NCI-H1930 (cell line): Measurements from ENCODE around the gene FRAS1.
"Not testable (repeated sequence)": the region's sequence is repeated elsewhere in the genome, so short reads cannot be mapped to it uniquely, and the experiment has no call there.

Source experiments
- DNase-seq, 2 experiments: peaks; one replicate each; lab custom pipeline; 2025; lab: John Stamatoyannopoulos, UW

Gene FRAS1

DNA sequence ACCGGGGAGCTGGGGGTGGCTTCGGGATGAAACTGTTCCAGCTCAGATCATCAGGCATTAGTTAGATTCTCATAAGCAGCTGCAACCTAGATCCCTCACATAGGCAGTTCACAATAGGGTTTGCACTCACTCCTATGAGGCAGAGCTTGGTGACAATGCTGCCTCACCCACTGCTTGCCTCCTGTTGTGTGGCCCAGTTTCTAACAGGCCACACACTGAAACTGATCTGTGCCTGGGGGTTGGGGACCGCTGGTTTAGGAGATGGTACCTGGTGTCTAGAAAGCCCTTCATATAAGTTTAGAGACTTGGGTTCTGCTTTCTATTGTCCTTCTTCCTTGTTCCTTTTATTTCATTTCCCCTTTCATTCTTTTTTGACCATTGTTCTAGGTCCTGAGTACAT, 234.2 kb downstream of the FRAS1 start:
- DNase-seq = no peak

DNA sequence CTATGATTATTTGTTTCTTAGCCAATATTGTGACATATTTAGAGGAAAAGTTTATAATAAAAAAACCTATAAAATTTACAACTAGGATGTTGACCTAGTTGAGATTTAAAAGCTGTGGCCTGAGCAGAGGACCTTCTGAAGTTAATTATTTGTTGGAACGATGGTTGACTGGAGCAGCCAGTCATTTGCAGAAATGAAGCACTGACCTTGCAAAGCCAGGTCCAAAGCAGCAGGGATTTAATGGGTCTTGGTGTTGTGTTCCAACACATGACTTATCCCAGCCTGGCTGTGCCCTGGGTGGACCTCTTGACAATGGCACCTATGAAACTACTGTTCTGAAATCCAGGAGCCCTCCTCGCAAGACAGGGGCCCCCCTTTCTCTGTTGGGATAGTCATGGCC, 235.2 kb downstream of the FRAS1 start:
- DNase-seq = no peak

DNA sequence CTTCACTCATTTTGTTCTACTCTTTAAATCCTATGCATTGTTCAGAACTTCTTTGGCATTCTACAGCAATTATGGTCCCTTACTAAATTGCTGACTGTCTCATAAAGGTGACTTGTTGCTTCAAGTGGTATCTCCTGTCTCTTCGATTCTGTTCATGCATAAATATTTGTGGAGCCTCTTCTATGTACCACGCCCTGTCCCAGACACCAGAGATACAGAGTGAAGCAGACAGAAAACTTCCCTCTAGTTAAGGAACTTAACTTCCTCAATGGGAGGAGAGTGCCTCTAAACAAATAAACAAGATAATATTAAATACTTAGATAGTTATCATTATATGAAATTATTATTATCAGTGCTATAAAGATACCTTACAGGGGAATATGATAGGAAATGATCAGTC, 235.7 kb downstream of the FRAS1 start:
- DNase-seq = no peak

DNA sequence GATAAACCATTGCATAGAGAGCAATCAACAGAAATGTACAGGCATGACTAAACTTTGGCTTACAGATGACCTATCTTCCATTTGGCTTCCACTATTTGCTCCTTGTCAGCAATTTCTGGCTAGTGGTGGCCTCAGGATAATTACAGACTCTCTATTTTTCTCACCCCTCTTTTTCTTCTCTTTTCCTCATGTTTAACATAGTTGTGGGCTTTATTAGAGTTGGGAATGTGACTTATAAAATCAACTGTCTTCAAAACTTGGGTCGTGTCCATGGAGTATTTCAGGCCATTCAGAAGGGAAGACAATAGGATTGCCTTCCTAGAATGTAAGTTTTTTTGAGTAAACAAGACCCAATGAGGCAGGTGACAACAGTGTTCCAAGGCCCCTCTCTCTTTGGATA, 236.2 kb downstream of the FRAS1 start:
- DNase-seq = no peak

DNA sequence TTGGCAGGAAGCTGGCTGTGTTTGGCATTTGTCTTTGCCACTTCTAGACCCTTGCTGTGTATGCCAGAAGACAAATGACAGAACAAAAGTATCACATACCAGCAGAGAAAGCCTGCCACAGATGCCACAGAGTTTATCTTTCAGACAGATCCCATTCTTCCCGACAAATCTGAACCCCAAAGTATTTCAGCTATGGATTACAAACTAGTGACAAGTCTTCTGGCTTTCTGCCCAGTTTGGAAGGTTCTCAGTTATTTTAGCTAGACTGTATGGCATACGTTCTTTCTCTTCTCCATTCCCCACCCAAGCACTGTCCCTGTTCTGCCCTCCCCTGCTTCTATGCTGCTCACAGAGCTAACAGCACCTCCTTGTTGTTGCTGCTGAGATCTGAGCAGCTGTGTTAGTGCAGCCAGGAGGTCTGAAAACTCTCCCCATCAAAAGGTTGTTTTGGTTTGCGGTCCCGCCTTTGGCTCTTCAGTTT, 236.7 kb downstream of the FRAS1 start:
- DNase-seq = no peak

DNA sequence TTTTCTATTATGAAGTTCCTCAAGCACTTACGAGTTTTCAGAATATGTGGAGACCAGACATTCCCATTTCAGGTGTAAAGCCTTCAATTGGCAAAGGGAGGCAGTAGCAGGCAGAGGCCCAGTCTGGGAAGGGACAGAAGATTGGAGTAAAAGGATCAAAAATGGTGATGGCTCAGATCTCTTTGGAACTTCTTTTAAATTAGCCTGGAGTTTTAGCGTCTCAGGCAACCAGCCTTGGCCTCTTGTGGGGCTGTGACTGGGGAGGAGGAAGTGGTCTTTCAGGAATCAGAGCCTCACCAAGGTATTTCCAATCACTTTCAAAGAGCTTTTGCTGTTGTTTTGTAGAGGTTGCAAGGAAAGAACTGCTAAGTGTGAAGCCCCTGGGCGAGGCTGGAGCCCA, 239.1 kb downstream of the FRAS1 start:
- DNase-seq = no peak

DNA sequence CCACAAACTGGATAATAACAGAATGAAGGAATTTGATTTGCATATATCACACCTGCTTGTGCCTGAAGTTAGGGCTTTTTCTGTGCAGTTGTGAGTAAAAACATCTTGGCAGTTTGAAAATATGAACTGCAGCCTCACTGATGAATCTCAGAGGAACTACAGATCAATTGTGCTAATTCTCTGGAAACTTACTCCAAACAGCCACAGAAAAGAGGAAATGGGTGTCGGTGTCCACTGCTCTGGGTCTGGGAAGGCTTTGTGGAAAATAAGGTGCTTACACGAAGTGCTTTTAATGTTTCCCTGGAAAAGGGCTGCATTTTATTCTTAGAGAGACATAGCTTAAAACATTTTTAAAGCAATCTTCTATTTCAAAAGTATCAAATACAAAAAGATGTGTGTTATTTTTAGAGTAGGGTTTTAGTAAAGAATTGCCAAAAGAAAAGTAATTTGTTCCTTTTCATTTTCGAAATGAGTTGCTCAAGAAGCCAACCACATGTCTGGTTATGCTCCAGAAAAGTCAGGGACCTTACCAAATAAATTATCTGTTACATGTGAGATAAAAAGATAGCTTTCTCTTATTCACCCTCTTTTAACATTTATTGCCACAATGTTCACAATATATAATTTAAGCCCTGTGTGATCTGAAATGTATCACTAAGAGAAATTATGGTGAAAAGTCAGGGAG, 240.1 kb downstream of the FRAS1 start:
- no peak for DNase-seq

DNA sequence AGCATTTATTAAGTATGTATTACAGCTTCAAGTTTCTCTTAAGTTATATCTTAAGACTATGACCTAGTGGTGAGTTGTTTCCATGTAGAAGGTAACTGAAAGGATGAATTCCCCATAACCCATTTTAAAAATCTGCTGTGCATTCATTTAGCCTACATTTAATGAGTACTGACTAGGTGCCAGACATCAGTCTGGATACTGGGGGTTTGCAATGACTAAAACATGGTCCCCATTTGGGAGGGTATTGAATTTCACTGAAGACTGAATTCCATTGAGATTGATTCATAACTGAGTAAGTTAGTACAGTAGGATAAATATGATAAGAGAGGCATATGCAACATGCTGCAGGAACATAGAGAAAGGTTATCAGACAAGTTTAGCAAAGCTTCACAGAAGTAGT, 241.5 kb downstream of the FRAS1 start:
- no peak for DNase-seq

DNA sequence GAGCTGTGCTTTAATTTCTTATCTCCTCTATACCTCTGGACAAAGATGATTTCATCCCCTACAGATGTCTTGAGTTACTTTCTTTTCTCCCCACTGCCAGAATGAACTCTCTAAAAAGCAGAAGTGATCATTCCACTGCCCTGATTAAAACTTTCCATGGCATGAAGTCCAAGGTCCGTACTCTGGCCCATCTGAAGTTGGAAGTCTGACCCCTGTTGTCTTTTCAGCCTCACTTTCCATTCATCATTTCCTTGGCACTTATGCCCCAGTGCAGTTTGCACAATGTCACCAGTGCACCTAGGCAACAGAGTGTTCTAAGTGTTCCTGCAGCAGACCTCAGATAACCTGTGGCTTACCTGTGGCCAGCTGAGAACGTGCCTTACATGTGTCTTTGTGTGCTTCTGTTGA, 242.4 kb downstream of the FRAS1 start:
- no peak for DNase-seq

DNA sequence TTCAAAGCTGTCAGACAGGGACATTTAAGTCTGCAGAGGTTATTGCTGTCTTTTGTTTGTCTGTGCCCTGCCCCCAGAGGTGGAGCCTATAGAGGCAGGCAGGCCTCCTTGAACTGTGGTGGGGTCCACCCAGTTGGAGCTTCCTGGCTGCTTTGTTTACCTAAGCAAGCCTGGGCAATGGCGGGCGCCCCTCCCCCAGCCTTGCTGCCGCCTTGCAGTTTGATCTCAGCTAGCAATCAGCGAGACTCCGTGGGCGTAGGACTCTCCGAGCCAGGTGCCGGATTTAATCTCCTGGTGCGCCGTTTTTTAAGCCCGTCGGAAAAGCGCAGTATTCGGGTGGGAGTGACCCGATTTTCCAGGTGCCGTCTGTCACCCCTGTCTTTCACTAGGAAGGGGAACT, 250.1 kb downstream of the FRAS1 start:
- not testable (repeated sequence) for DNase-seq

DNA sequence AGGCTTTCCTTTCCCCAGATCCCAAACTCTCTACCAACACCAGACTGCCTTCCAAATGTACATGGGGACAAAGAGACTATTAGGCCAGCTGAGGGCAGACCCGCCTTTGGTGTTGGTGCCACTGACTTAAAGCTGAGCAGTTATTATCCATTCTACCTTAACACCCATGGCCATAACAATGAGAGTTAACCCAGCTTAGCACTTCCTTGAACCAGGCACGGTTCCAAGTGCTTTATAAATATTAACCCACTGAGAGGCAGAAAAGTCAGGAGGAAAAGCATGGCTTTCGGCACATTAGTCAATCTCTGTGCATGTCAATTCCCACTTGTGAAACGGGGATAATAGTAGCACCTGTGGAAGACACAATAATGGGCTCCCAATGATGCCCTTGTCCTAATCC, 251.4 kb downstream of the FRAS1 start:
- DNase-seq = no peak

DNA sequence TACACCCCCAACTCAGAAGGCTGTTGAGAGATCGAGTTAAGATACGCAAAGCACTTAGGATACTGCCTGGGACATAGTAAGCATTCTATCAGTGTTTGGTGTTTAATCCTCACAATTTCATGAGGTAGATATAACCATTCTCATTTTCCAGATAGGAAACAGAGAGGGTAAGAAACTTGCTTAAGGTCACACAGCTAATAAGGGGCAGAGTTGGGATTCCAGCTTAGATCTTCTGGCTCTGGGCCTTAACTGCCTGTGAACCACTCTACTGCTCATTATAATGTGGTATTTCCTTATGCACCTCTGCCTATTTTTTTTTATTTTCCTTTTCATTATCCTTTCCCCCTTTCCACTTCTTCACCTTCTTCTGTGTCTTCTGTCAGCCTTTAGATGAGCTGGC, 252.2 kb downstream of the FRAS1 start:
- no peak for DNase-seq

DNA sequence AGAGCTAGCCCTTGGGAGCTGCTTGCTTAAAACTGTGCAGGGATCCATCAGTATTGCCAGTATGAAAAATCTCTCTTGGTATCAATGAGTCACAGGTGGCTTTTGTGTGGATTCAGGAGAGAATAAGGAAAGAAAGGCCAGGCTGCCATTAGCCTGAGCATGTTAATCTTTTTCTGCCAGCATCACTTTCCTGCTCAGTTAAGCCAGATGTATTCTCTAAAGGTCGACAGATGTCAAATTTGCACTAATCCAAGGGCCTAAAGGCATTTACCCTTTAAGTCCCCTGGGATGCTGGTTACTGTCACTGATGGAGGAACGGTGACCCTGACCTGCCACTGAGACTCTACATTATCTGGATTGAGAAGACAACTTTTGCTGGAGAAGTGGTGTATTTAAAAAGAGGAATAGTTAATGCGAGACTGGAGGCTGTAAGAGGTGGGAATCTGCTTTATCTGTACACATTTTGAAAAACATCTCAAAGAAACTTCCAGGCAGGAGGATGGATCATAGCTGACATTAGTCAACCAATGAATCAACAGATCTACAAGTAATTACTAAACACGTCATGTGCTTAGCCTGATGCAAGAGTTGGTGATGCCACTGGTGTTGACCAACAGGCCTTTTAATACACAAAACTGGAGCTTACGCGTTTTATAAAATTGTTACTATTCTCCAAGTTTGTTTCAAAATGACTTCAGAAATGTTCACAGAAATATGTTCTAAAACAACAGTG, 253.1 kb downstream of the FRAS1 start:
- no peak for DNase-seq

DNA sequence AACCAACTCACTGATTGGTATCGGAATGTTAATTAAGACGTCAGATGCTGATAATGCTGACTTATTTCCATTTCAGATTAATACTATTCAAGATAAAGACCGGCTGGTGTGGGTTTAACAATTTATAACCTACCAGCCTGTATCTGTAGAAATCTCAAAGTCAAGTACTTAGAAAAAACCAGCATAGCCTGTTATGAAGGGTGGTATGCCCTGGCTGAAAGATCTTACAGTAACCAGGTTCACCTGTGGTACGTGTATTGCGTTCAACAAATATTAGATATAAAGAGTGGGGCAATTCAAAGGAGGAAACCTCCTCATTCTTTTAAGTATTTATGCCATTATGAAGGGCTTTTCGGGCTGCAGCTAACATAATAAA, 253.6 kb downstream of the FRAS1 start:
- DNase-seq = no peak

DNA sequence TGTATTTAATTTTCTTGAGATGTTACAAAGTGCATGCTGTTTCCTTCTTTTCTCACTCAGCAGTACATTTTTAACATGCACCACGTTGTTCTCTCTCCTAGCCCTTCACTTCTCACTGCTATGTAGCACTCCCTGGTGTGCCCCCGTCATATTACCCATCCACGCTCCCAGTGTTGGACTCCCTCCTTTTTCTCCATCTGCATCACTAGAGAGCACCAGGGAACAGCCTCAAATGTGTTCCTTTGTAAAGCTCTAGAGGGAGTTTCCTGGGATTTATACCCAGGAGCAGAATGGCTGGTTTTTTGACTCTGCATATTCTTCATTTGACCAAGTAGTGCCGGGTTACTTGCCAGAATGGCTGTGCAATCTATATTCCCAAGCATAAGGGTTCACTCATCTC, 254.2 kb downstream of the FRAS1 start:
- DNase-seq = no peak

DNA sequence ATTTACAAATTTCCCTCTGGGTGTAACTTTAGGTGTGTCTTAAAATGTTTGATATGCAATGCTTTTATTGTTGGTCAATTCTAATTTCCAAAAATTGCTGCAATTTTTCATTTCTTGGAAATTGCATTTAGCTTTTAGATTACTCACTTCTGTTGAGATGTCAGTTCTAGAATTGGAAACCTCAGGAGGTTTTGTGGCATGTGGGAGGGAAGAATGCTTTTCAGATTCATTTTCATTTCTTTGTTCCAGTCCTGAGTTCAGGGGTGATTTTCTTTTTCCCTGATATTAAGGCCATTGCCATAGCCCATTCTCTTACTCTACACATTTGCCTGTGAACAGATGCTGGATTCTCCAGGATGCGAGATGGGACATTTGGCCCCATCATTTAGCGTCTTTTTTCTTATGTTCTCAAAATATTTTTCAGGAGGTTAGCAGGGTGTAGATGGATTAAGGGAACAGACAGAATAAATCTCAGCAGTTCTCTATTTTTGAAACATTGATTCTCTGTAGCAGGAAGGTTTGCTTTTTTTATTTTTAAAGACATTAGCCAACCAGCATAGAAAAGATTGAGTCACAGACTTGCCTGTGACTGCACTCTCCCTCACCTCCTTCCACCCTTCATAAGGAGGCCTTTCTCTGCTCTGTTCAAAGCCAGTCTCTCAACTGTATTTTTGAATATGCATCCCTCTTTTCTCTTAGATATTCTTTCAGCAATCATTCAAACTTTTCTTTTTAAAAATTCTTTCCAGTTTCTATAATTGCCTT, 256.0 kb downstream of the FRAS1 start:
- no peak for DNase-seq

DNA sequence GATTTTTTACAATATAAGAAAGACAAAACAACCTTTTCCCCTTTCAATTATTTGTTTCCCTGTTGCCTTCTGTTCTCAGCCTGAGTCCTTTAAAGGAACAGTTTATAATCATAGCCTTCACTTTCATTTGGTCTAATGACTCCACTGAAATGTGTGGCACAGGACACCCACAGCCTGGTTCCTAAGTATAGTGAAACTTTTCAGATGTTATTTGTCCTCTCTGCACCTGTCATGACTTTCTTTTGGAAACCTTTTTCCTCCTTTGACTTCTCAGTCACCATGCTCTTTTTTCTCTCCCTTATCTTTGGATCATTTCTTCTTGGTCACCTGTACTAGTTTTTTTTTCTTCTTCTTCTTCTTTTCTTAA, 256.6 kb downstream of the FRAS1 start:
- DNase-seq = no peak

DNA sequence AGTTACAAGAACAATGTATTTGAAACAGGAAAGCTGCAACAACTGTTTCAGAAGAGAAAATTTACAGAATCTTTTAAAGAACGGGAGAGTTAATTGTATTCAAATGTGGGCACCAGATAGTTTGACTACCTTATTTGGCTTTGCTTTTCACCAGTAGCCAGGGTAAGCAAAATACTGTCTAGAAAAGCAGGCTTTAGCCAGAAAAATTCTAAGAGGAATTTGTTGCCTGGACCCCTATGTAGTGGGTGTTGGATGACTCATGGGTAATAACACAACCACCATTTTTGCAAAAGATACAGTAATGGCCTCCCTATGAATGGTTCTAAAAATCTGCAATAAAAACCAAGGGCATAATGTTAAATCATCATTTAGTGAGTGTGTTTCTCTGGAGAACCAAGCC, 261.0 kb downstream of the FRAS1 start:
- DNase-seq = no peak

DNA sequence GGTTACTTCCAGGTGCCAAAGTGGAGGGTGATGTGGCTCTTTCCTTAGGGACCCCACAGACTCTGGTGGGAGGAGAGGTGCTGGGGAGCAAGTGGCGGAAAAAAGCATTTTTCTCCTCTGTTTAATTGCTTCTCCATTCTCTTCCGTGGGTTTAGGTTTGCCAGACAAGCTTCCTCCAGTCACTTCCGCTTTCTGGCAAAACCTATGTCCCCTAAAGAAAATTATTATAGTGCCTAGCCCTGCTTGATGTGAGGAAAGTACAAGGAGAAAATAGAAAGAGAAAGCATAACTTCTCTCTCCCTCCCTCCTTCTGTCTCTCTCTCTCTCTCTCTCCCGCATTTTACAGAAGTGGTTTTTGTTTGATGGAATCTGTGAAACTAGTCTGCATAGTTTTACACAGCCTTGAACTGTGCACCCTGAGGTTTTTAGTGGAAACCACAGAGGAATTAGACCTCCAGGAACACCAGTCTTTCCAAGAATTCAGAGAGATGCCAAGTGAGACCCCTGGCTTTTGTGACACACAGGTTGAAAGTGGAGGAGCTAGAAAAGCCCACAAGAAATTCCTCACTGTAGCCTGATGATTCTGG, 263.3 kb downstream of the FRAS1 start:
- DNase-seq = no peak

DNA sequence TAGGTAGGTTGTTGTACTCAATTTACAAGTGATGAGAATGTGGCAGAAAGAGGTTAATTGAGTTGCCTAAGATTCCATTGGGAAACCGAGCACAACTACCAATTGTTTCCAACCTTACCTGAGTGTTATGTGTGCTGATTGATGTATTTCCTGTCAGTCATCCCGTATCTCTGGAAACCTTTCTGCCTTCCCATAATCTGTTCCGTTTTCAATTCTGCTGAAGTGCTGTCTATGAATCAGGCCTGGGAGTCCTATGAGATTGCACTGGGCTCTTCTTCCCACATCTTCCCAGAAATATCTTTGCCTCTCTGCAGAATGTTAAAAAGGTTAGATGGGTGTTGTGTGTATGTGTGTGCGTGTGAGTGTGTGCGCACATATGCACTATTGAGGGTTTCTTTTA, 264.9 kb downstream of the FRAS1 start:
- no peak for DNase-seq

DNA sequence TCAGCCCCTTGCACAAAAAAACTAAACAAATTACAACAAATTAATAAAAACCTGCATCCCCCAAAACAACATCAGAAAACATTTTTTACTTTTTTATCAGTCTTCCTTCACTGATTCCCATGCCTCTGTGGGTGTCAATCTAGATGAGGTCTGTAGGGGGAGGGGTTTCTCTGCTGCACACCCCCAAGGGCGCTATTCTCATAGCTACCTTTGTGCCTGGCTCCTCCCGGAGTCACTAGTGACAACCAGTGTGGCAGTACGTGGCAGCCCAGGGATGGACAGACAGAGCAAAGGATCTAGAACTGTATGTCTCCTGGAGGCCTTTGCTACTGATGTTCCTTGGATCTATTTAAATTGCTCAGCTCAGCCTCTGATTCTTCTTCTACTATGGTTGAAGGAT, 266.3 kb downstream of the FRAS1 start:
- no peak for DNase-seq

DNA sequence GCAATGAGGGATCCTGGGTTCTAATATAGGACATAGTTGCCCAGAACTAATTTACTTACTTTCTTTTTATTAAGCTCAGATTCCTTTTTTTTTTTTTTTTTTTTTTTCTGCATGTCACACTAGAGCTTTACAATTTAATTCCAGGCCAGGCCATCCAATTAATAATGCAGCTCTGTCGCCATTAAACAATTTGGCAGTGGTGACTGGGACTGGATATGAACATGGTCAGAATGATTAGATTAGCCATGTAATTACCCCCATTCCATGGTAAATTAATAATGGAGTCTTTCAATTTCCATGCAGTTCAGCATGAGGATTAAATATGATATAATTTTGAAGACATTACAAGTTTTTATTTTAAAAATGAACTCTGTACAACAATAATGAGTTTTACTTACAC, 267.5 kb downstream of the FRAS1 start:
- no peak for DNase-seq
